HL-60 (cell line): ENCODE measurements around the gene CLCF1.
"Not testable (repeated sequence)": the region's sequence is repeated elsewhere in the genome, so short reads cannot be mapped to it uniquely, and the experiment has no call there.

Source experiments
- DNase-seq, 2 experiments: peaks; one replicate each; pipeline ENCODE4 v3.0.0-alpha.2; 2010 to 2020; ENCODE audit warnings: low read depth in 1 of 2, low spot score in 1 of 2
- H3K27ac ChIP-seq: fragments of 250-450 bp; sonication (Bioruptor Pico); replicated peaks from 2 replicates; pipeline ENCODE4 v1.5.1; 2020; ENCODE audit warnings: mild to moderate bottlenecking, moderate library complexity
- H3K27me3 ChIP-seq: fragments of 250-450 bp; sonication (Bioruptor Pico); 2 replicates; pipeline ENCODE4 v1.5.1; 2021; ENCODE audit warnings: mild to moderate bottlenecking, moderate library complexity; ENCODE audit not compliant: insufficient read depth, poor library complexity, severe bottlenecking
- H3K4me3 ChIP-seq: replicated peaks from 2 replicates; pipeline ENCODE4 v1.5.1; 2011; ENCODE audit warnings: mild to moderate bottlenecking, control low read depth, low read length; ENCODE audit not compliant: insufficient read depth
- GABPA ChIP-seq: IDR thresholded peaks from 2 replicates; pipeline ENCODE4 v1.6.1; 2012; ENCODE audit warnings: low read depth
- POLR2AphosphoS5 ChIP-seq: IDR thresholded peaks from 2 replicates; pipeline ENCODE4 v1.6.1; 2012; ENCODE audit warnings: low read depth
- REST ChIP-seq: IDR thresholded peaks from 2 replicates; pipeline ENCODE4 v1.6.1; 2012; ENCODE audit warnings: low read depth; ENCODE audit not compliant: insufficient replicate concordance
- SPI1 ChIP-seq: IDR thresholded peaks from 2 replicates; pipeline ENCODE4 v1.6.1; 2012; ENCODE audit warnings: low read depth, mild to moderate bottlenecking, borderline replicate concordance
- TF ChIP-seq, protein P1 (sequence below): IDR thresholded peaks from one replicate; pipeline ENCODE4 v1.5.1; 2011; ENCODE audit warnings: low read length, control low read depth, inconsistent platforms; ENCODE audit not compliant: insufficient read depth

Gene CLCF1

DNA sequence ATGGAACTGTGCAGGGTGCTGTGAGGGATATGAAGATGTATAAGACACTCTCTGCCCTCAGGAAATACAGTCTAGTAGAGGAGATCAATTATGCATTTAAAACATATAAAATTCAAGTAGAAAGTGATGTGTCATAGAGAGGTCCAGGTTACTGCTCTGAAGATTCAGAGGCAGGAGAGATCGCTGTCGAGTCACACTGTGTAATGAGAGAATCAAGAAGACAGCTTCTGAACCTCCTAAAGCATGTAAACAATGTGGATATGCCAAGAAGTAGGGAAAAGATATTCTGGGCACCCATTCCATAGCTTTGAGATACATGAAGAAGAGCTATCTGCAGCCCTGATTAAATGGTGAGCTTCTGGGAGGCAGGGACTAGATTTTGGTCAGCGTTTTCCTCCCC, 53.4 kb downstream of the CLCF1 start:
- no peak for DNase-seq
- TF ChIP-seq GABPA = no peak
- TF ChIP-seq REST = no peak
- no peak for TF ChIP-seq POLR2AphosphoS5
- TF ChIP-seq, protein P1, sequence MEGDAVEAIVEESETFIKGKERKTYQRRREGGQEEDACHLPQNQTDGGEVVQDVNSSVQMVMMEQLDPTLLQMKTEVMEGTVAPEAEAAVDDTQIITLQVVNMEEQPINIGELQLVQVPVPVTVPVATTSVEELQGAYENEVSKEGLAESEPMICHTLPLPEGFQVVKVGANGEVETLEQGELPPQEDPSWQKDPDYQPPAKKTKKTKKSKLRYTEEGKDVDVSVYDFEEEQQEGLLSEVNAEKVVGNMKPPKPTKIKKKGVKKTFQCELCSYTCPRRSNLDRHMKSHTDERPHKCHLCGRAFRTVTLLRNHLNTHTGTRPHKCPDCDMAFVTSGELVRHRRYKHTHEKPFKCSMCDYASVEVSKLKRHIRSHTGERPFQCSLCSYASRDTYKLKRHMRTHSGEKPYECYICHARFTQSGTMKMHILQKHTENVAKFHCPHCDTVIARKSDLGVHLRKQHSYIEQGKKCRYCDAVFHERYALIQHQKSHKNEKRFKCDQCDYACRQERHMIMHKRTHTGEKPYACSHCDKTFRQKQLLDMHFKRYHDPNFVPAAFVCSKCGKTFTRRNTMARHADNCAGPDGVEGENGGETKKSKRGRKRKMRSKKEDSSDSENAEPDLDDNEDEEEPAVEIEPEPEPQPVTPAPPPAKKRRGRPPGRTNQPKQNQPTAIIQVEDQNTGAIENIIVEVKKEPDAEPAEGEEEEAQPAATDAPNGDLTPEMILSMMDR = no peak
- TF ChIP-seq SPI1 = no peak
- no peak overlapping the region for H3K27ac ChIP-seq
- H3K4me3 ChIP-seq = no peak overlapping the region
- H3K27me3 ChIP-seq = no peaks in the 10 kb centered on the region

DNA sequence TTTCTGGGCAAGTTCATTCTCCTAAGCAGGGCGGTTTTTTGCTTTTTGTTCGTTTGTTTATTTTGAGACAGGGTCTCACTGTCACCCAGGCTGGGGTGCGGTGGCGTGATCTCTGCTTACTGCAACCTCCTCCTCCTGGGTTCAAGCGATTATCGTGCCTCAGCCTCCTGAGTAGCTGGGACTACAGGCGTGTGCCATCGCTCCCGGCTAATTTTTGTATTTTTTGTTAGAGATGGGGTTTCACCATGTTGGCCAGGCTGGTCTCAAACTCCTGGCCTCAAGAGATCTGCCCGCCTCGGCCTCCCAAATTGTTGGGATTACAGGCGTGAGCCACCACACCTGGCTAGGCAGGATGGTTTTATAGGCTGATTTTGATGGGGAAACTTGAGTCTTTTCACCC, 54.5 kb downstream of the CLCF1 start:
- H3K27me3 ChIP-seq, H3K27ac ChIP-seq, H3K4me3 ChIP-seq, DNase-seq: not testable (repeated sequence)

DNA sequence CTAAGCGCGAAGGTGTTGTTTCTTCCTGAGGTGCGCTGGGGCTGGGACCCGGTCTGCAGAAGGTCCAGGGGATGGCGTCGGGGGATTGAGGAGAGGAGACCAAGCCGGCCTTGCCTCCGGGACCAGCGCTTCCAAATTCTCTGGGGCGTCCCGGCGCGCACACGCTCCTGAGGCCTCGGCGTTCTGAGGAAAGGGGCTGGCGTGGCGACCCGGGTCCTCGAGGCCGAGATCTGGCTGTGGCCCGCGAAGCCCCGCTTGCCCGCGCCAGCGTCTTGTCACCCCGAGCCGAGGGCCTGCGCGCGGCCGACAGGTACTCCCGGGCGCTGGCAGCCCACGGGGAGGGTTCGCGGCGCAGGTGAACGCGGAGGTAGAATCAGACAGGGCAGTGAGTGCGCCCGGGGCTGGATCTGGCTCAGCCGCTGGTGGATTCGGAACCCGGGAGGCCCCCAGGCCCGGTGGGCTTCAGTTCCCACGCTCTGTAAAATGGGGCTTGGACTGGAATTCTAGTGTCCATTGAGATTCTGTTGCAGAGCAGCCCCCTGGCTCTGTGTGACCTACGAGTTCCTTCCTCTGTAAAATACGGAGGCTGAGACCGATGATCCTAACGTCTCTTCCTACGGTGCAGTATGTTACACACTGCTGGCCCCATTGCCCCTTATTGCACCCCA, 55.4 kb downstream of the CLCF1 start:
- Histone ChIP-seq H3K4me3 (peak overlapping the region; percentile 88), H3K27ac (peak overlapping the region; percentile 92), H3K27me3 (no peaks in the 10 kb centered on the region)
- no peak for TF ChIP-seq SPI1
- TF ChIP-seq, protein P1 = no peak
- DNase-seq = no peak

DNA sequence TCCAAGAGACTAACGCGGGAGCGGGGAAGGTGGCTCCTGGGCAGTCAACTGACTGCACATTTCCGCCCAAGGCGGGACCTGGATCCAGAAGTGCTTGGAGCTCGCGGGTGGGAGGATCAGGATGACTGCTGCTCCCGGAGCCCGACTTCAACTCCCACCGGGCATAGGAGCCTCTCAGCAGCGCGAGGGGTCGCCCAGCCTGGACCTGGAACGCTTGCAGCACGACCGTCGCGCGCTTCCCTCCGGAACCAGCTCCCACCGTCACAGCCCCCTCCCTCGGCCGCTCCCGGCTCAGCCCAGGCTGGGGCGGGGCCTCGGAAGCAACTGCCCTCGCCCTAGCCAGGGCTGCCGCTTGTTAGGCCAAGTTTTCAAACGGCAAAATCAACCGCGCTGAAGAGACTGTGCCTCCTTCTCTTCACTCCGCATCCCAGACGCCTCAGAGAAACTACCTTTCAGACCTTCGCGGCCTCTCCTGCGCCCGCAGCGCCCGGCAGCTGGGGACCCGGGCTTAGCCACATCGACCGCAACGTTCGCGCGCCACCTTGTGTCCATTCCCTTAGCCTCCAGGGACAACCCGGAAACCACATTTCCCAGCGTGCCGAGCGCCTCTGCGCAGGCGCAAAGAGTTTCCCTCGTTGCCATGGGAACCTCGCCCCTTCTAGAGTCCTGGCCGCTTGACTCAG, 56.1 kb downstream of the CLCF1 start:
- TF ChIP-seq POLR2AphosphoS5 (peak; percentile 69), GABPA (no peak), REST (peak; percentile 16), SPI1 (no peak)
- TF ChIP-seq, protein P1 = peak; percentile 91
- DNase-seq = peak; percentile 88 to 96
- peak overlapping the region; percentile 92 for H3K27ac ChIP-seq
- no peaks in the 10 kb centered on the region for H3K27me3 ChIP-seq
- peak overlapping the region; percentile 88 for H3K4me3 ChIP-seq
